Prostate gland (tissue), 2 donors: ENCODE data around the gene ZNF469. TPM values are rescaled to one million over a fixed set of nuclear protein-coding genes. Genes with fewer than 3 reads are reported as not detected.

Source experiments
- DNase-seq: peaks from one replicate; pipeline ENCODE4 v3.0.0-alpha.2; 2019; ENCODE audit warnings: low spot score
- H3K27ac ChIP-seq, 2 donors: fragments of 200-600 bp; sonication (generic); 2 replicates each; pipeline ENCODE4 v1.5.1; 2017 to 2019
- H3K27me3 ChIP-seq: fragments of 200-600 bp; sonication (generic); replicated peaks from 2 replicates; pipeline ENCODE4 v1.5.1; 2019; ENCODE audit not compliant: insufficient read depth
- H3K36me3 ChIP-seq, 2 donors: fragments of 200-600 bp; sonication (generic); 1 replicate in 1 of 2; 2 replicates in 1 of 2; pipeline versions ENCODE4 v1.5.1 to v1.8.1; 2017 to 2019
- H3K4me1 ChIP-seq: fragments of 200-600 bp; sonication (generic); replicated peaks from 2 replicates; pipeline ENCODE4 v1.5.1; 2019
- H3K4me3 ChIP-seq, 2 donors: fragments of 200-600 bp; sonication (generic); 2 replicates each; pipeline ENCODE4 v1.5.1; 2017 to 2019
- H3K9me3 ChIP-seq: fragments of 200-600 bp; sonication (generic); 2 replicates; pipeline ENCODE4 v1.5.1; 2017
- CTCF ChIP-seq, 4 experiments: fragments of 200-600 bp in 2 of 4; fragments of 450-650 bp in 2 of 4; sonication (generic) in 2 of 4; IDR thresholded peaks; 1 replicate in 3 of 4; 2 replicates in 1 of 4; pipeline ENCODE4 v1.5.1; 2016 to 2019; ENCODE audit warnings: antibody characterized with exemption in 4 of 4, mild to moderate bottlenecking in 2 of 4, moderate library complexity in 2 of 4
- POLR2A ChIP-seq: fragments of 450-650 bp; IDR thresholded peaks from one replicate; pipeline ENCODE4 v1.6.1; 2016; ENCODE audit warnings: antibody characterized with exemption, mild to moderate bottlenecking
- POLR2AphosphoS5 ChIP-seq: sonication (generic); formaldehyde crosslinking; IDR thresholded peaks from one replicate; pipeline ENCODE4 v1.6.1; 2017; ENCODE audit warnings: antibody characterized with exemption
- WGBS: methylation state at CpG from one replicate; pipeline ENCODE4 v1.1.5; 2018; 5-methylcytosine and 5-hydroxymethylcytosine counted together
- intact Hi-C: fragments of 100-400 bp; cut with DNase I; formaldehyde crosslinking; loops from one replicate; pipeline ENCODE4 v1.14.2; 2022
- total RNA-seq, 2 donors: library from RNA; depleted of rRNA; stranded (reverse); fragments of >200 nt; gene quantifications; one replicate each; pipeline ENCODE4 v1.1.0, GENCODE V29; 2016

The ZNF469 gene
- total RNA-seq, 2 donors from 2014 or later, result 3.6 to 4.4 TPM

DNA sequence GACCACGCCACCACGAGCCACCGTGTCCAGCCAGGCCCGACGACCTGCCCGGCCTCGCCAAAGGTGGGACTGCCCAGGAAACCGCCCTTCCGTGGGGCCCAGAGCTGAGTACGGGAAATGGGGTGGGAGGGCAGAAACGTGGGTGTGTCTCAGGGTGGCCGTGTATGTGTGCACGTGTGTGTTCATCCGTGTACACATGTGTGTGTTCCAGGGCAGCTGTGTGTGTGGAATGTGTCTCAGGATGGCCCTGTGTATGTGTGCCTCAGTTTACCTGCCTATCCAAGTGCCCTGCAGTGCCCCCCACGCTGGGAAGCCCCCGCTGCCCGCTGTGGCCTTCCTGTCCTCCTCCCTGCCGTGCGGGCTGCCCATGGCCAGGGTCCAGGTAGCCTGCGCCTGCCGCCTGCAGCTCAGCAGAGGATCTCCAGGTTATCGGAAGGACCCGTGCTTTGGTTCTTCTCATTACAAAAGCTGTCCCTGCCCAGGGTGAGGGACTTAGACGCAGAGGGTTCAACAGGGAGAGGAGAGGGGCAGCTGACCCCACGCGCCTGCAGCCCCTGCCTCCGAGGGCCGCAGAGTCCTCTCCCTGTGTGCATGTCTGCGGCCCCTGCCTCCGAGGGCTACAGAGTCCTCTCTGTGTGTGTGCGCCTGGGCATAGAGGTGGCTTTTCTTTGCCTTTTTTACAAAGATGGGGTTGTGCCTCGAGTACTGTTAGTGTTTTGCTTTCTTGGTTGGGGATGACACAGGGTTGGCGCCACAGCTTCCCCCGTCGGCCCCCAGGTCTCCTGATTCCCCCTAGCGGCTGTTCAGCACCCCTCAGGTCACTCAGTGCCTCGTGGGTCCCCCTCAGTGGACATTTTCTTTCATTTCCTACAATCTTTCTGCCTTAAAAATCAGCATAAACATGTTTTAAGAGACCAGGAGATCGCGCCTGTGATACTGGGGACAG, 23.6 kb downstream of the ZNF469 start:
- peaks cover 4% of the 10 kb centered on the region for H3K4me1 ChIP-seq
- H3K27ac ChIP-seq, result no peak overlapping the region
- no peak for DNase-seq
- no peaks in the 10 kb centered on the region for H3K36me3 ChIP-seq
- TF ChIP-seq CTCF (IDR thresholded peaks at IDR 0.05), result peak in 1 of 4 experiments; percentile 25
- TF ChIP-seq POLR2A, result no peak
- H3K27me3 ChIP-seq, result no peaks in the 10 kb centered on the region
- intact Hi-C loops, result no loop called here
- H3K4me3 ChIP-seq, result peak overlapping the region in 1 of 2 donors; percentile 12
- no peaks in the 10 kb centered on the region for H3K9me3 ChIP-seq
- 46% methylated on average over 39 of the region's 39 CpGs for WGBS

GRCh38 chr16:88407042-88407420, 24.3 kb downstream of the ZNF469 start:
- no peak for TF ChIP-seq CTCF (IDR thresholded peaks at IDR 0.05)
- TF ChIP-seq POLR2A, result no peak
- TF ChIP-seq POLR2AphosphoS5, result no peak
- Histone ChIP-seq H3K4me3 (no peak overlapping the region), H3K27me3 (no peaks in the 10 kb centered on the region), H3K9me3 (no peaks in the 10 kb centered on the region), H3K4me1 (peaks cover 4% of the 10 kb centered on the region), H3K27ac (no peak overlapping the region), H3K36me3 (no peaks in the 10 kb centered on the region)
- WGBS, result 92% methylated on average over 20 of the region's 20 CpGs
- no peak for DNase-seq
- intact Hi-C loops, result no loop called here

GRCh38 chr16:88407807-88408206, 25.0 kb downstream of the ZNF469 start:
- Histone ChIP-seq H3K36me3 (no peaks in the 10 kb centered on the region), H3K4me3 (no peak overlapping the region), H3K4me1 (peaks cover 4% of the 10 kb centered on the region), H3K27ac (no peak overlapping the region), H3K9me3 (no peaks in the 10 kb centered on the region), H3K27me3 (no peaks in the 10 kb centered on the region)
- TF ChIP-seq CTCF (IDR thresholded peaks at IDR 0.05) (no peak), POLR2A (no peak), POLR2AphosphoS5 (no peak)
- DNase-seq, result no peak
- WGBS, result 88% methylated on average over 5 of the region's 5 CpGs
- intact Hi-C loops, result no loop called here

DNA sequence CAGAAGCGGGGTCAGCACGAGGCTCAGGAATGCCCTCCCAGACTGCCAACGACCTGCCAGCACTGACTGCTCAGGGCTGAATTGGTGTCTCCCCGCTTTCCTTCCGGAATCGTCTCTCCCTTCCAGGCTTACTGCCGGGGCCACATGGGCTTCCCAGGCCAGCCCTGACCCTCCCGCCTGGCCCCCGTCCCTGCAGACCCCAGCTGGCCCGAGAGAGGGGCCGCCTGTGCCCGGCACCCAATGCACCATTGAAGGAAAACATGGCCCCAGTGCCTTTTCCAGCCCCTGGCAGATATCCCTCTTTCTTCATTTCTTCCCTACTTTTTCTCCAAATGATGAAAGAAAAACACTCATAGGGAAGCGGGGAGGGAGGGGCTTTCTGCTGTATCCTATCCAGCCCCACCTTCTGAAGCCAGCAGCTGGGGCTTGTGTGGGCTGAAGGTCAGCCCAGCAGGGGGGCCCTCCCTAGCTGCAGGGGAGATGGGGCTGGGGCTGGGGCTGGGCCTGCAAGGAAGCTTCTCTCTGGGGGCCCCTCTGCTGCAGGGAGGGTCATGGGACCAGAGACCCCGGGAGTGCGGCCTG, 25.9 kb downstream of the ZNF469 start:
- no peaks in the 10 kb centered on the region for H3K36me3 ChIP-seq
- peaks cover 4% of the 10 kb centered on the region for H3K4me1 ChIP-seq
- TF ChIP-seq CTCF (IDR thresholded peaks at IDR 0.05) (no peak), POLR2A (no peak), POLR2AphosphoS5 (no peak)
- H3K27ac ChIP-seq, result no peak overlapping the region
- H3K4me3 ChIP-seq, result no peak overlapping the region
- intact Hi-C loops, result no loop called here
- WGBS, result 79% methylated on average over 15 of the region's 15 CpGs
- no peak for DNase-seq
- H3K9me3 ChIP-seq, result no peaks in the 10 kb centered on the region
- H3K27me3 ChIP-seq, result no peaks in the 10 kb centered on the region
